ENCODE measurements around the gene HSD17B12.

Gene HSD17B12

GRCh38 chr11:43689167-43689566 is 8.6 kb downstream of the HSD17B12 start:
- Histone ChIP-seq H3K4me3 (ENCODE audit: low read length) (no peak overlapping the region), H3K36me3 (ENCODE audit: insufficient read depth, low read length) (peaks cover 6% of the 10 kb centered on the region), H3K4me1 (ENCODE audit: control insufficient read depth, insufficient read depth, low read length) (peaks cover 15% of the 10 kb centered on the region), H3K9me3 (replicated peaks; ENCODE audit: low read length) (no peaks in the 10 kb centered on the region), H3K4me2 (ENCODE audit: low read length) (no peak overlapping the region), H3K9ac (ENCODE audit: low read depth, low read length) (no peak overlapping the region), H3K27me3 (ENCODE audit: control insufficient read depth, insufficient read depth, low read length) (no peaks in the 10 kb centered on the region)

- Histone ChIP-seq H3K4me2 (ENCODE audit: low read length) (no peak overlapping the region), H3K36me3 (ENCODE audit: insufficient read depth, low read length) (no peaks in the 10 kb centered on the region), H3K27me3 (ENCODE audit: control insufficient read depth, insufficient read depth, low read length) (no peaks in the 10 kb centered on the region), H3K4me1 (ENCODE audit: control insufficient read depth, insufficient read depth, low read length) (peaks cover 11% of the 10 kb centered on the region), H3K9me3 (replicated peaks; ENCODE audit: low read length) (no peaks in the 10 kb centered on the region), H3K4me3 (ENCODE audit: low read length) (no peak overlapping the region), H3K9ac (ENCODE audit: low read depth, low read length) (no peak overlapping the region)
These were observed 10.6 kb downstream of the HSD17B12 start for GRCh38 chr11:43690929-43691725.

GRCh38 chr11:43691806-43692205 is 11.3 kb downstream of the HSD17B12 start:
- Histone ChIP-seq H3K36me3 (ENCODE audit: insufficient read depth, low read length) (no peaks in the 10 kb centered on the region), H3K4me1 (ENCODE audit: control insufficient read depth, insufficient read depth, low read length) (peaks cover 9% of the 10 kb centered on the region), H3K4me3 (ENCODE audit: low read length) (no peak overlapping the region), H3K27me3 (ENCODE audit: control insufficient read depth, insufficient read depth, low read length) (no peaks in the 10 kb centered on the region), H3K9me3 (replicated peaks; ENCODE audit: low read length) (no peaks in the 10 kb centered on the region), H3K9ac (ENCODE audit: low read depth, low read length) (no peak overlapping the region), H3K4me2 (ENCODE audit: low read length) (no peak overlapping the region)

- no peak overlapping the region for H3K4me3 ChIP-seq (ENCODE audit: low read length)
- H3K36me3 ChIP-seq (ENCODE audit: insufficient read depth, low read length) = no peaks in the 10 kb centered on the region
- H3K4me1 ChIP-seq (ENCODE audit: control insufficient read depth, insufficient read depth, low read length) = no peaks in the 10 kb centered on the region
- H3K27me3 ChIP-seq (ENCODE audit: control insufficient read depth, insufficient read depth, low read length) = no peaks in the 10 kb centered on the region
- H3K9me3 ChIP-seq (replicated peaks; ENCODE audit: low read length) = no peaks in the 10 kb centered on the region
- no peak overlapping the region for H3K9ac ChIP-seq (ENCODE audit: low read depth, low read length)
- H3K4me2 ChIP-seq (ENCODE audit: low read length) = no peak overlapping the region
These were observed 12.5 kb downstream of the HSD17B12 start for GRCh38 chr11:43693069-43693468.

- Histone ChIP-seq H3K27me3 (ENCODE audit: control insufficient read depth, insufficient read depth, low read length) (no peaks in the 10 kb centered on the region), H3K4me2 (ENCODE audit: low read length) (no peak overlapping the region), H3K9ac (ENCODE audit: low read depth, low read length) (no peak overlapping the region), H3K4me3 (ENCODE audit: low read length) (no peak overlapping the region), H3K36me3 (ENCODE audit: insufficient read depth, low read length) (no peaks in the 10 kb centered on the region), H3K9me3 (replicated peaks; ENCODE audit: low read length) (no peaks in the 10 kb centered on the region), H3K4me1 (ENCODE audit: control insufficient read depth, insufficient read depth, low read length) (no peaks in the 10 kb centered on the region)
These were observed 13.2 kb downstream of the HSD17B12 start for GRCh38 chr11:43693731-43694130.

GRCh38 chr11:43694477-43694876 is 13.9 kb downstream of the HSD17B12 start:
- no peaks in the 10 kb centered on the region for H3K4me1 ChIP-seq (ENCODE audit: control insufficient read depth, insufficient read depth, low read length)
- H3K4me3 ChIP-seq (ENCODE audit: low read length) = no peak overlapping the region
- no peaks in the 10 kb centered on the region for H3K9me3 ChIP-seq (replicated peaks; ENCODE audit: low read length)
- H3K4me2 ChIP-seq (ENCODE audit: low read length) = no peak overlapping the region
- H3K27me3 ChIP-seq (ENCODE audit: control insufficient read depth, insufficient read depth, low read length) = no peaks in the 10 kb centered on the region
- H3K36me3 ChIP-seq (ENCODE audit: insufficient read depth, low read length) = no peaks in the 10 kb centered on the region
- no peak overlapping the region for H3K9ac ChIP-seq (ENCODE audit: low read depth, low read length)

- H3K9me3 ChIP-seq (replicated peaks; ENCODE audit: low read length) = no peaks in the 10 kb centered on the region
- H3K4me3 ChIP-seq (ENCODE audit: low read length) = no peak overlapping the region
- H3K4me2 ChIP-seq (ENCODE audit: low read length) = no peak overlapping the region
- H3K36me3 ChIP-seq (ENCODE audit: insufficient read depth, low read length) = no peaks in the 10 kb centered on the region
- H3K27me3 ChIP-seq (ENCODE audit: control insufficient read depth, insufficient read depth, low read length) = no peaks in the 10 kb centered on the region
- H3K4me1 ChIP-seq (ENCODE audit: control insufficient read depth, insufficient read depth, low read length) = no peaks in the 10 kb centered on the region
- H3K9ac ChIP-seq (ENCODE audit: low read depth, low read length) = no peak overlapping the region
These were observed 17.1 kb downstream of the HSD17B12 start for GRCh38 chr11:43697679-43698078.

GRCh38 chr11:43699870-43700269 is 19.3 kb downstream of the HSD17B12 start:
- no peaks in the 10 kb centered on the region for H3K4me1 ChIP-seq (ENCODE audit: control insufficient read depth, insufficient read depth, low read length)
- no peak overlapping the region for H3K9ac ChIP-seq (ENCODE audit: low read depth, low read length)
- no peak overlapping the region for H3K4me2 ChIP-seq (ENCODE audit: low read length)

GRCh38 chr11:43706631-43707030 is 26.1 kb downstream of the HSD17B12 start:
- Histone ChIP-seq H3K4me2 (ENCODE audit: low read length) (no peak overlapping the region), H3K9ac (ENCODE audit: low read depth, low read length) (no peak overlapping the region), H3K27me3 (ENCODE audit: control insufficient read depth, insufficient read depth, low read length) (no peaks in the 10 kb centered on the region), H3K4me3 (ENCODE audit: low read length) (no peak overlapping the region), H3K9me3 (replicated peaks; ENCODE audit: low read length) (no peaks in the 10 kb centered on the region), H3K4me1 (ENCODE audit: control insufficient read depth, insufficient read depth, low read length) (no peaks in the 10 kb centered on the region), H3K36me3 (ENCODE audit: insufficient read depth, low read length) (no peaks in the 10 kb centered on the region)

More at GRCh38 chr11:43699870-43700269, 19.3 kb downstream of the HSD17B12 start:
- H3K4me3 ChIP-seq (ENCODE audit: low read length) = no peak overlapping the region
- H3K9me3 ChIP-seq (replicated peaks; ENCODE audit: low read length) = no peaks in the 10 kb centered on the region
- H3K36me3 ChIP-seq (ENCODE audit: insufficient read depth, low read length) = no peaks in the 10 kb centered on the region
- no peaks in the 10 kb centered on the region for H3K27me3 ChIP-seq (ENCODE audit: control insufficient read depth, insufficient read depth, low read length)

GRCh38 chr11:43708776-43709175 is 28.2 kb downstream of the HSD17B12 start:
- H3K9me3 ChIP-seq (replicated peaks; ENCODE audit: low read length) = no peaks in the 10 kb centered on the region
- no peaks in the 10 kb centered on the region for H3K36me3 ChIP-seq (ENCODE audit: insufficient read depth, low read length)
- H3K4me1 ChIP-seq (ENCODE audit: control insufficient read depth, insufficient read depth, low read length) = no peaks in the 10 kb centered on the region
- H3K9ac ChIP-seq (ENCODE audit: low read depth, low read length) = no peak overlapping the region
- H3K27me3 ChIP-seq (ENCODE audit: control insufficient read depth, insufficient read depth, low read length) = no peaks in the 10 kb centered on the region
- no peak overlapping the region for H3K4me2 ChIP-seq (ENCODE audit: low read length)
- no peak overlapping the region for H3K4me3 ChIP-seq (ENCODE audit: low read length)

- Histone ChIP-seq H3K36me3 (ENCODE audit: insufficient read depth, low read length) (no peaks in the 10 kb centered on the region), H3K4me1 (ENCODE audit: control insufficient read depth, insufficient read depth, low read length) (no peaks in the 10 kb centered on the region), H3K4me3 (ENCODE audit: low read length) (no peak overlapping the region), H3K9ac (ENCODE audit: low read depth, low read length) (no peak overlapping the region), H3K27me3 (ENCODE audit: control insufficient read depth, insufficient read depth, low read length) (no peaks in the 10 kb centered on the region), H3K4me2 (ENCODE audit: low read length) (no peak overlapping the region), H3K9me3 (replicated peaks; ENCODE audit: low read length) (no peaks in the 10 kb centered on the region)
These were observed 29.2 kb downstream of the HSD17B12 start for GRCh38 chr11:43709689-43710088.

GRCh38 chr11:43712676-43713075 is 32.1 kb downstream of the HSD17B12 start:
- H3K4me1 ChIP-seq (ENCODE audit: control insufficient read depth, insufficient read depth, low read length) = no peaks in the 10 kb centered on the region
- H3K36me3 ChIP-seq (ENCODE audit: insufficient read depth, low read length) = no peaks in the 10 kb centered on the region
- H3K9me3 ChIP-seq (replicated peaks; ENCODE audit: low read length) = no peaks in the 10 kb centered on the region
- H3K4me2 ChIP-seq (ENCODE audit: low read length) = no peak overlapping the region
- no peak overlapping the region for H3K4me3 ChIP-seq (ENCODE audit: low read length)
- no peaks in the 10 kb centered on the region for H3K27me3 ChIP-seq (ENCODE audit: control insufficient read depth, insufficient read depth, low read length)
- no peak overlapping the region for H3K9ac ChIP-seq (ENCODE audit: low read depth, low read length)

Data from skeletal muscle satellite cell (primary cell).